Mucosa of rectum (tissue), 2 donors: ENCODE measurements around the gene ZNF710.

Experiments used
- H3K27ac ChIP-seq, 2 donors: one replicate each; pipeline ENCODE4 v1.7.0; 2013; ENCODE audit warnings: inconsistent platforms in 2 of 2, low read depth in 2 of 2, low read length in 2 of 2
- H3K27me3 ChIP-seq, 2 donors: one replicate each; pipeline ENCODE4 v1.7.0; 2013; ENCODE audit warnings: low read length in 2 of 2; ENCODE audit not compliant: control insufficient read depth in 2 of 2, insufficient read depth in 2 of 2
- H3K36me3 ChIP-seq, 2 donors: one replicate each; pipeline ENCODE4 v1.7.0; 2013; ENCODE audit warnings: low read length in 2 of 2; ENCODE audit not compliant: control insufficient read depth in 2 of 2, insufficient read depth in 2 of 2
- H3K4me1 ChIP-seq, 2 donors: one replicate each; pipeline ENCODE4 v1.7.0; 2013; ENCODE audit warnings: low read length in 2 of 2, mild to moderate bottlenecking in 1 of 2; ENCODE audit not compliant: control insufficient read depth in 2 of 2, insufficient read depth in 2 of 2
- H3K4me3 ChIP-seq, 2 donors: one replicate each; pipeline ENCODE4 v1.7.0; 2013; ENCODE audit warnings: low read length in 2 of 2
- H3K9ac ChIP-seq, 2 donors: one replicate each; pipeline ENCODE4 v1.7.0; 2013; ENCODE audit warnings: low read length in 2 of 2, low read depth in 1 of 2, mild to moderate bottlenecking in 1 of 2
- H3K9me3 ChIP-seq, 2 donors: one replicate each; pipeline ENCODE4 v1.7.0; 2013; ENCODE audit warnings: low read length in 2 of 2; ENCODE audit not compliant: control insufficient read depth in 2 of 2
- donor health status: healthy.
- donor health status: Normal muscosa, but diverticular disease.

ZNF710 gene

DNA sequence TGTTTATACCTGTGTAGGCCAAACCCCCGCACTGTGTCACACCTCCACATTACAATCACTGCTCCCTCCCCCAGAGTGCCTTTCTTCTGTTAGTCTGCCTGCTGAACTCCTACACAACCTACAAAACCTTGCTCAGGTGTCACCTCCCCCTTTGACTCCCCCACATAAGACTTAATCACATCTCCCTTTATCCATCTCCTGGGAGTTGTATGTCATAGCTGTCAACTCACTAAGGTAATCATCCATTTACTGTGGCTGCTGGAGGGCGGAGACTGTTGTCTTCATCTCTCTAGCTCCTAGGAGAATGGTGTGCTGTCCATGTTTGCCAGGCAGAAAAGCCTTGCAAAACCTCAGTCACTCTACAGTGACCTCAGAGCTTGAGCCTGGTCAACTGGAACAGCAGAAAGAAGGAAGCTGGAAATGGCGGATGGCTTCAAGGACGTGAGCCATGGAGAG, 43.8 kb downstream of the ZNF710 start:
- Histone ChIP-seq H3K4me3 (no peak overlapping the region), H3K9me3 (no peaks in the 10 kb centered on the region), H3K27me3 (no peaks in the 10 kb centered on the region), H3K4me1 (peaks cover 27 to 33% of the 10 kb centered on the region in 2 donors), H3K36me3 (peaks cover 0 to 4% of the 10 kb centered on the region in 2 donors), H3K9ac (no peak overlapping the region), H3K27ac (no peak overlapping the region)

DNA sequence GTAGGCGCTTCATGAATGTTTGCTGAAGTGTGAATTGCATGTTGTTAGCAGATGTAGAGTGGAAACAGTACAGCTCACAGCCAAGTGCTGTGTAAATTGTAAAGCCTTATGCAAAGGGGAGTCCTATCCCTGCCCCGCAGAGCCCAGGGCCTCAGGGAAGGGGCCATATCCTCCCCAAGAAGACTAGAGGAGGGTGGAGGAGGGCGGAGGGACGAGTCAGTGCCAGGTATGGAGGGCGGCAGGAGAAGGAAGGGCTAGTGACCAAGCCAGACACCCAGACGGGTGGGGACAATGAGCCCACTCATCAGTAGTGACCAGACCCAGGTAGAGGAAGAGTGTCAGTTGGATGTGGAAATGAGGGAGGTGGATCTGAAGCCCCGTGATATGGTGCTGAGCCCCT, 45.2 kb downstream of the ZNF710 start:
- H3K9me3 ChIP-seq: no peaks in the 10 kb centered on the region
- H3K9ac ChIP-seq: peak overlapping the region in 1 of 2 donors; percentile 17
- peaks cover 0 to 4% of the 10 kb centered on the region in 2 donors for H3K36me3 ChIP-seq
- H3K4me1 ChIP-seq: peaks cover 23 to 24% of the 10 kb centered on the region in 2 donors
- H3K27me3 ChIP-seq: no peaks in the 10 kb centered on the region
- peak overlapping the region in 1 of 2 donors; percentile 15 for H3K4me3 ChIP-seq
- peak overlapping the region; percentile 80 to 89 for H3K27ac ChIP-seq

DNA sequence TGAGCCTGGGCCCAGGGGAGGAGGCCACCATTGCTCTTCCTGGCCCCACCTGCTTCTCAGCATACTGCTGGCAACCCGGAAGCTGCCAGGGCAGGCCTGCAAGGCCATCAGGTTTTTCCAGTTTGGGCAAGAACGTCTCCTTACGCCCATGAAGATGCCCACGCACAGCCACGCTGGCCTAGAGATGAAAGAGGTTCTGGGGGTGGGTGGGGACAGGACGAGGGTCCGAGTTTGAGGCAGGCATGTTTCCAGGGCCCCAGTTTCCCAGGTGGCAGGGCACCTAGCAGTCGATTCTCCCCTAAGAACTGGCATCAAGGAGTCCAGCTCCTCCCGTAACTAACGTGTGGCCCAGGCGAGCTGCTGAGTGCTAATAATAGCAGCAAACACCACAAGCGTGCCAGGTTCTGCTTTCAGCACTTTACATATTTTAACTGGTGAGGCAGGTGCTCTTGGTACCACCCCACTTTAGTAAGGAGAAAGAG, 45.8 kb downstream of the ZNF710 start:
- H3K27ac ChIP-seq: peak overlapping the region; percentile 80 to 89
- H3K4me3 ChIP-seq: peak overlapping the region in 1 of 2 donors; percentile 24
- no peaks in the 10 kb centered on the region for H3K9me3 ChIP-seq
- H3K9ac ChIP-seq: peak overlapping the region; percentile 0 to 55
- H3K4me1 ChIP-seq: peaks cover 23 to 24% of the 10 kb centered on the region in 2 donors
- peaks cover 0 to 4% of the 10 kb centered on the region in 2 donors for H3K36me3 ChIP-seq
- no peaks in the 10 kb centered on the region for H3K27me3 ChIP-seq

DNA sequence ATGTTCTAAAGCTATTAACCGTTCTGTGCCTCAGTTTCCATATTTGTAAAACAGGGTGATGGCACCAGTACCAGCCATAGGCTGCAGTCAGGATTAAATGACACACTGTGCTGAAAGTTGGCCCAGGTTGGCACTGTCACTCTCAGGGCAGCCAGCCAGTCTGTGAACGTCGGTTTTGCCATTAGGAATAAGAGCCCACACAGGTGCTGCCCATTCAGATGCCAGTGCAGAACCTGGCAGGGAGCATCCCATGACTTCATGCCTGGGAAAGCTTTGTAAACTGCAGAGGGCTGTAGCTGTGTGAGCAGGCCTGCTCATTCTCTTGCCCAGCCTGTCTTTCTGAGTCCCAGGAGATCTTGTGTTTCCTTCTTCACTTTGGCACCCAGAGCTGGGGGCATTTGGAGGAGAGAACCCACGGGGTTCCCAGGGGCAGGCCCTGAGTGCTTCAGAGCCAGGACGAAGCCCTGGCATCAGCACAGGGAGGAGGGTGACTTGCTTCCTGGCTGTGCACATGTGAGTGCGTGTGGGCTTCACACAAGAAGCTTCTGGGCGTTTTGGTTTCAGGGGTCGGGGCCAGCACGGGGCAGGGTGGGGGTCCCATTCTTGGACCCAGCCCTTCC, 46.9 kb downstream of the ZNF710 start:
- H3K27me3 ChIP-seq: no peaks in the 10 kb centered on the region
- peaks cover 23 to 24% of the 10 kb centered on the region in 2 donors for H3K4me1 ChIP-seq
- H3K36me3 ChIP-seq: no peaks in the 10 kb centered on the region
- no peaks in the 10 kb centered on the region for H3K9me3 ChIP-seq
- H3K27ac ChIP-seq: no peak overlapping the region
- no peak overlapping the region for H3K4me3 ChIP-seq
- H3K9ac ChIP-seq: no peak overlapping the region

DNA sequence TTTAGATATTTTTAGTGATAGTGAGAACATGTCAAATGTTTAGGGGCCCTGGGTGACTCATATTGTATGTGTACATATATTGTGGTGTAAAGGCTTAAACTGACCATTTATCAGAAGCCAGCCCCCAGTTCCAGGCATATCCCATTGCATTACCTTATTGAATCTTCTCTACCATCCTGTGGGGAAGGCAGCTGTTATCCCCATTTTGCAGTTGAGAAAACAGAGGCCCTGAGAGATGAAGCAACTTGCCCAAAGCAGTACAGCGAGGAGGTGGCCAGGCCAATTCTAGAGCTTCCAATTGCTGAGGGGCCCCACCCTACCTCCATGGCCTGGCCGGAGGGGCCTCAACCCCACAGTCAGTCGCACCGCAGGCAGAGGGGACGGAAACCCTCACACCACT, 47.9 kb downstream of the ZNF710 start:
- H3K9me3 ChIP-seq: no peaks in the 10 kb centered on the region
- no peak overlapping the region for H3K9ac ChIP-seq
- H3K4me1 ChIP-seq: peaks cover 23 to 24% of the 10 kb centered on the region in 2 donors
- no peak overlapping the region for H3K4me3 ChIP-seq
- H3K36me3 ChIP-seq: no peaks in the 10 kb centered on the region
- no peaks in the 10 kb centered on the region for H3K27me3 ChIP-seq
- H3K27ac ChIP-seq: no peak overlapping the region

DNA sequence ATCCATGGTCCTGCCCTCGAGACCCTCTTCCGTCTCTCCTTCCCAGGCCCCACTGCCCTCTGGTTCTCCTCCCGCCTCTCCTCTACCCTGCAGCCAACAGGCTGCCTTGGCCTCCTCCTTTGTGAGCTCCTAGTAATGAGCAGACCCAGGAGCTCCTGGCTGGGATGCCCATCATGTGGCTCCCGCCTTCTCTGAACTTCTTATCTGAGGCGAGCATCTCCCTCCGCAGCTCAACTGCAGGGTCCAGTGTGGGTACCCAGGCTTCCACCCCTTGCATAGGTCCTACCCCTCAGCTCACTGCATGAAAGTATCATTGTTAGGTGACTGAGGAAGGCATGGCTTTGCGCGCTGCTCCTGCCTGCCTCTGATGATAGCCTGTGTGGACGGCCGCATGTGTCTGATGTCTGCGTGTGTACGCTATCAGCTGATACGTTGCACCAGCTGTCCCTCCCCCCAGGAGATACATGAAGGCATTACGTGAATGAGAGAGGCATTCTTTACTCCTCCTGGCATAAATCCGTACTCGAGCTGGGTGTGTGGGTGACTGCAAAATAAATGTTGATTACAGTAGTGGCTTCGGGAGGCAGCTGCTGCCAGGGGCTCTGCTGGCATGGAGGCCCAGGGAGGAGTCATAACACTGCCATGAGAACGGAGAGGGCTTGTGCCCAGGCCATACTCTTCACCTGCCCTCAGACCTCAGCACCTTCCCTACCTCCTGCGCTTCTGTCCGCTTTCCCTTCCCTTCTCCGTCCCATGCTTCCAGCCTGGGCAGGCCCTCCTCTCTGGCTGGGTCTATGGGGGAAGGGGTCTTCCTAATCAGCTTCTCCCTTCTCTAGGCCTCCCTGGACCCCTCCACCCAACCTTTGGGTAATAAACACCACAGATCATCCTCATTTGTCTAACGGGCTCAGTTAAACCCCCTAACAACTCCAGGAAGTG, 48.8 kb downstream of the ZNF710 start:
- Histone ChIP-seq H3K4me1 (peaks cover 26 to 27% of the 10 kb centered on the region in 2 donors), H3K27ac (no peak overlapping the region), H3K9ac (no peak overlapping the region), H3K27me3 (no peaks in the 10 kb centered on the region), H3K4me3 (no peak overlapping the region), H3K36me3 (no peaks in the 10 kb centered on the region), H3K9me3 (no peaks in the 10 kb centered on the region)

DNA sequence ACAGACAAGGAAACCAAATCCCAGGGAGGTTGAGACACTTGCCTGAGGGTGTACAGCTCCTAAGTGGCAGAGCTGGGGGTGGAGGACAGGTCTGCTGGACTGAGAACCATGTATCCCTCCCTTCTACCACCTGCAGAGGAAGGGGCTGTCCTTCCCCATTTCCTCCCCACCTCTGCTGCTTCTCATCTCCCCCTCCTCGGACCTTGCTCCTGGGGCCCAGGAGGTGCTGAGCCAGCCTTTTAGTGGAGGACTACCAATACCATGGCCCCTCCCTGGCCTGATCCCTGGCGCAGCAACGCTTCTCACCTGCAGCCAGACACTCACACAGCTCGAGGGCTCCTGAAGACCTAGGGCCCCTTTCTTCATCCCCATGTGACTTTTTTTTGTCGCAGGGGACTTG, 50.8 kb downstream of the ZNF710 start:
- no peaks in the 10 kb centered on the region for H3K36me3 ChIP-seq
- H3K9ac ChIP-seq: no peak overlapping the region
- peaks cover 14 to 15% of the 10 kb centered on the region in 2 donors for H3K4me1 ChIP-seq
- no peak overlapping the region for H3K4me3 ChIP-seq
- H3K27ac ChIP-seq: no peak overlapping the region
- H3K27me3 ChIP-seq: no peaks in the 10 kb centered on the region
- no peaks in the 10 kb centered on the region for H3K9me3 ChIP-seq

DNA sequence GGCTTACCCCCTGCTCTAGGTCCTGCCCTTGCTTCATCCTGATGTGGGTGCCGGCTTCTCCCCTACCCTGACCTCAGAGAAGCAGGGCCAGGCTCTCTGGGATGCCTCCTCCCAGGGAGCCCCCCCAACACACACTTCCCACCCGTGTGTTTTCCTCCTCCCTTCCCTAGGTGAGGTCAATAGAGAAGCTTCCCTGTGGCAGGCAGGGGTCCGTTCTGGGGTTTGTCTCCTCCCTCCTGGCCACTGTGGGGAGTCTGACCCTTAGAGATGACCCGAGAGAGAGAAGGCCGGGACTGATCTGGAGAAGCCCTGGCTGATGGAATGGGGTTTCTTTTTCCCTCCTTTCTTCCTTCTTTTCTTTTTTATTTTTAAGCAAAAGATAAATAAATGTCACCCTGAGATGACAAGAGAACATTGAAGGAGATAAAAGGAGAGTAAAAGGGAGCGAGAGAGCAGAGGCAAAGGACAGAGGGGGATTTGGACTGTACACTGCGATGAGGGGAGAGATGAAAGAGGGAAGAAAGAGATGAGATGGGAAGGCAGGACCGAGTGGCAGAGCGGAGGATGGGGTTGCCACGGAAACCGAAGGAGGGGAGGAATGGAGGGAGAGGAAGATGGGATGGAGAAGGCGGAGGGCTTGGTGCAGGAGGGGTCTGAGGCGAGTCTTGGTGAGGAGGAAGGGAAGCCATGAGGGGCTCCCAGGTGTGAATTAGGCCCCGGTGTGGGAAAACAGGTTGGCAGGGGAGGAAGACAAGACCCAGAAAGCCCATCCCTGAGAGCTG, 52.8 kb downstream of the ZNF710 start:
- H3K27me3 ChIP-seq: no peaks in the 10 kb centered on the region
- no peak overlapping the region for H3K27ac ChIP-seq
- no peaks in the 10 kb centered on the region for H3K9me3 ChIP-seq
- H3K9ac ChIP-seq: no peak overlapping the region
- peaks cover 3 to 9% of the 10 kb centered on the region in 2 donors for H3K4me1 ChIP-seq
- no peak overlapping the region for H3K4me3 ChIP-seq
- no peaks in the 10 kb centered on the region for H3K36me3 ChIP-seq

DNA sequence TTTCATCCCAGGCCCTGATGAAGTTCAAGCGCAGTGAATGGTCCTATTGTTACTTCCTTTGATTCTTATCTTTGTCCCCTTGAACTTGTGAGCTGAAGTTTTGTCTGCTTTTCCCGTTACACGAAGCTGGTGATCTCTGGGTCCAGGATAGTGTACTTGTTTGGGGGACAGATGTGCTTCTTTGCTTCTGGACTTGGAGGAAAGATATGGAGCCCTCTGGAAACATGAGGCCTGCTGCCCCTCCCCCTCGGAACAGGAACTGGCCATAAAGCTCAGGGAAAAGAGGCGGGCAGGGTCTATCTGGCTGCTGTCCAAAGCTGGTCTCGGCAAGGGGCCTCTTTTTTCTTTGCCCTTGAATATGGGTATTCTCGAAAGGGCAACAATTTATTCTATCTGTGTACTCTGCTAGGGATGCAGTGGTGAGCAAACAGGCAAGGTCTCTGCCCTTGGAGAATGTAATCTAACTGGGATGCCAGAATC, 53.5 kb downstream of the ZNF710 start:
- no peaks in the 10 kb centered on the region for H3K9me3 ChIP-seq
- no peak overlapping the region for H3K4me3 ChIP-seq
- no peak overlapping the region for H3K27ac ChIP-seq
- H3K9ac ChIP-seq: no peak overlapping the region
- H3K4me1 ChIP-seq: peaks cover 11 to 17% of the 10 kb centered on the region in 2 donors
- no peaks in the 10 kb centered on the region for H3K36me3 ChIP-seq
- no peaks in the 10 kb centered on the region for H3K27me3 ChIP-seq
